Adipose tissue (tissue), 3 donors: Measurements from ENCODE around the gene ARPIN. TPM values are rescaled to one million over a fixed set of nuclear protein-coding genes. Genes with fewer than 3 reads are reported as not detected.
A peak's percentile ranks its signal among the peaks of the same experiment; 100 is the strongest.

Source experiments
- H3K27ac ChIP-seq: one replicate; pipeline ENCODE4 v1.5.1; 2013; ENCODE audit warnings: low read depth, low read length
- whole genome bisulfite sequencing, 3 donors: extraction: QIAGEN DNeasy Blood & Tissue Kit; methylation state at CpG; one replicate each; pipeline ENCODE4 v1.1.7; 2013; 5-methylcytosine and 5-hydroxymethylcytosine counted together
- polyA plus RNA-seq, 3 donors: library from polyadenylated mRNA; stranded (reverse); fragments of 200-250 nt; gene quantifications; one replicate each; pipeline ENCODE4 v1.2.3, GENCODE V29; 2013
- donor health status: healthy with polysubstance abuse.
- donor health status: Bipolar disorder and iron deficiency.
- donor health status: healthy.

Gene ARPIN
- polyA plus RNA-seq, 3 donors: 9.0 to 24.0 (median 18.8) TPM

DNA sequence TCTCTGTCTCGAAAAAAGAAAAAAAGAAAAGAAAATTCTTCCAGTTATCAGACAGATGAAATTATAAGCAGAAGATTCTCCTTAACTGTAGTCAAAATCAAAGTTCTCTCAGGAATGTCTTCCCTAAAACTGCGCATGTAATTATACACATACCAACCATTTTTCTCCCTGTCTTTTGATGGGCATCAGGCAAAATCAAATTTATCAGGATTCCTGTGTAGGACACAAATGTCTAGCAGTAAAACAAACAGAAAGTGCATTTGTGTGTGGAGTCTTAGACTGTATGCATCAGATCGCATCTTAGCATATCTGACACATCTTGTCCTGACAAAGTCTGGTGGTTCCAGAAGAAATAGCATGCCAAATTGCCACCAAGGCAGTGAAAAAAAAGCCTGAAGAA lies 3.9 kb upstream of the ARPIN start:
- 75 to 85% (median 75%) methylated on average over 3 of the region's 3 CpGs for WGBS, 3 donors
- no peak overlapping the region for H3K27ac ChIP-seq

DNA sequence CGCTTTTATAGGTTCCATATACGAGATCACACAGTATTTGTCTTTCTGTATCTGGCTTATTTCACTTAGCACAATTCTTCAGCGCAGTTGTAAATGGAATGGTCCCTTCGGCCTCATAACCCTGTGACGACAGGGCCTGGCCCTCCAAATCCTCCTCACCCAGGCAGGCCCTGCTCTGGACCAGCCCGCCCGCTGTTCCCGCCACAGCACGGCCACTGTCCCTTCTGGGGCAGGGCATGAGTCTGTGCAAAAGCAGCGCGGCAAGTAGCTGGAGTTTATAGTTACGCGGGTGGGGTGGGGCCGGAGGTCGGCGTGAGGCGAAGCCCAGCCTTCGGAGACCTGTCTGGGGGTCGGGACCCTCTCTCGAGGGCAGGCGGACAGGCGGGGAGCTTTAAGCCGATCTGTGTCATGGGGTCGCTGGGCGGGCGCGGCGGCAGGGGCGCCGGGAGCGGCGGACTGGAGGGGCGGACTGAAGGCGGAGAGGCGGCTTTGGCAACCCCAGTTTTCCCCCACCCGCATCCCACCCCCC lies 543 bp downstream of the ARPIN start:
- no peak overlapping the region for H3K27ac ChIP-seq
- WGBS, 3 donors: 2 to 7% (median 4%) methylated on average over 32 to 36 of the region's 36 CpGs

DNA sequence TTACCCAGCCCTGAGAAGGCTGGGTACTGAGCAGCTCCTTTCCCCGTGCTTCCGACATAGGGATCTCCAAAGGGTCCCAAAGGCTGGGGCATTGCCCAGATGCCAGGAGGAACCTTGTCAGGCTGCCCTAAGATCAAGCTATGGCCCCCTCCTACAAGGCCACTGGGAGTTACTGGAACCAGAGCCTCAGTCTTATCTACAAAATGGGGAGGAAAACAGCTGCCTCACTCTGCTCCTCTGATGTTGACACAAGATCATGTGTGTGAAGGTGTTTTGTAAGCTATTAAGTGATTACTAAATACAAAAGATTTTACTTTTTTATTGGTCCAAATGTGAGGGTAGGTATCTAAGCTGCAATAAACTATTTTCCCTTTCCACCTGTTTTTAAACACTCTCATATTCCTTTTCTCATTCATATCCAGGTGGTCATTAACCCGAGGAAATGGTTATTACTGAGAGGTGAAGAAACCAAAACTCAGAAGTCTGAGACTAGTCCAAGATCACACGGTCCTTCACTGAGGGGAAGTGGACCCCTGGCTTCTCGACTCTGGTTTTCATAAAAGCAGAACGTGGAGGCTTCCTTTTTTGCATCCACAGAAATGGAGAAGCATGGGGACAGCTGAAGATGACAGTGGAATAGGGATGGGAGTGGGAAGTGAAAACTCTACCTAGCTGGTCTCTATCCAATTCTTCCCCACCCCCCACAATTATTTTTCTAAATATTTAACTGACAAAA lies 1.7 kb downstream of the ARPIN start:
- 39 to 72% (median 60%) methylated on average over 6 of the region's 6 CpGs for WGBS, 3 donors
- no peak overlapping the region for H3K27ac ChIP-seq

DNA sequence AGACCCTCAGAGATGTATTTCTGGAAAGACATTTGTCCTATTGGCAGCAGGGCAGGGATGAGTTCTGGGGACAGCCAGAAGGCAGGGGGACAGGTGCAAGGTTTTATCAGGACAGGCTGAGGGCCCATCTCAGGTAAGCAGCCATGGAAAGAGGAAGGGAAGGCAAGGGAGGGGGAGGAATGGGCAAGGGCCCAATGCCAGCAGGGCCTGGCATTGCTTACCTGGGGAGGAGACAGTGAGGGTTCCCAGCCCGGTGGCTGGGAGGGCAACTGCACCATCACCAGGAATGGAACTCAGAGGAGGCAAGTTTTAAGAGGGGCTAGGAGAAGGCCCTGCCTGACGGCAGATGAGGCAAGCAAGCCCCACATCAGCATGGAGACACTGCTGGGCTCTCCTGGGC lies 3.1 kb downstream of the ARPIN start:
- no peak overlapping the region for H3K27ac ChIP-seq
- 13 to 94% (median 42%) methylated on average over 1 to 2 of the region's 2 CpGs for WGBS, 3 donors

DNA sequence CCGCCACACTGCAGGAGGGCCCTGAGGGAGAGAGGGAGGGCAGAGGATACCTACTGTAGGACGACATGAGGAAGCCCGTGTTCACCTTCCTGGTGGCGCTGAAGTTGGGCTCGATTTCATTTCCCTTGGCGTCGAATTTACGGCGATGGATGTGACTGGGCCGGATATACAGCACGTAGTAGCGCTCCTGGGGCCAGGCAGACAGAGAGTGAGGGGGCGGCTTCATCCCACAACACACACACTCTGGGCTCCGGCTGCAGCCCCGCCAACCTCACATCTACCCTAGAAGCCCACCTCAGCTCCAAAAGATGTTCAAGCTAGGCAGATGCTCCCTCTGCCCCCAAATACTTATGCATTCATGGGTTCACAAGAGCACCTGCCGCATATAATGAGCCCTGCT lies 4.5 kb downstream of the ARPIN start:
- WGBS, 3 donors: 91 to 93% (median 93%) methylated on average over 16 of the region's 16 CpGs
- H3K27ac ChIP-seq: no peak overlapping the region

DNA sequence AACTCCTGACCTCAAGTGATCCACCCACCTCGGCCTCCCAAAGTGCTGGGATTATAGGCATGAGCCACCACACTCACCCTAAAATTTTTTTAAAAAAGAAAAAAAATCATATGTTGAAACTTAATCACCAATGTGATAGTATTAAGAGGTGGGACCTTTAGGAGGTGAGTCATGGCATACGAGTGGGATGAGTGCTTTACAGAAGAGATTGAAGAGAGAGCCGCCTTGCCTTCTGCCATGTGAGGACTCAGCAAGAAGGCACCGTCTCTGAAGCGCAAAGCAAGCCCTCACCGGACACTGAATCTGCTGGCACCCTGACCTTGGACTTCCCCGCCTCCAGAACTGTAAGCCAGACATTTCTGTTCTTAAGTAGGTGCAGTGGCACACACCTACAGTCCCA lies 5.5 kb downstream of the ARPIN start:
- no peak overlapping the region for H3K27ac ChIP-seq
- WGBS, 3 donors: 82 to 97% (median 92%) methylated on average over 7 of the region's 7 CpGs

DNA sequence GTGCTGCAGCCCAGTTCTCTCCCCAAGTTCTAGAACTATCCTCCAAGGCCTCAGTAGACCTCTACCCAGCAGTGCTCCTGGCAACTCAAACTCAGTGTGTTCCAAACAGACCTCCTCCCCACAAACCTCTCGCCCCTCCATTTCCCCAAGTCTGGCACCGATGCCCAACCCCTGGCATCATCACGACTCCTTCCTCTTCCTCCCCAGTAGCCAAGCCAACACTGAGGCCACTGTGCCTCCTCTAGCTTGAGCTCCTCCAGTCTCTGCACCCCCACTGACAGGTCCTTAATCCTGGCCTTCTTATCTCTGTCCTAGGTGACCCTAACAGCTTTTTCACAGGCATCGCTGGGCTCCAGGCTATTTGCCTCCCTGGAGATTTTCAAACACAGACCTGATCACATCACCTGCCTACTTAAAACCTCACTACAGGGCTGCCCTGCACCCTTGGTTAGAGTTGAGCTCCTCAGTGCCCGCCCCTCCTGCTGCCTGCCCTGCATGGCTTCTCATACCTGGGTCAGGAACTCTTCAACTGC lies 6.8 kb downstream of the ARPIN start:
- no peak overlapping the region for H3K27ac ChIP-seq
- 91 to 95% (median 92%) methylated on average over 5 of the region's 5 CpGs for WGBS, 3 donors

DNA sequence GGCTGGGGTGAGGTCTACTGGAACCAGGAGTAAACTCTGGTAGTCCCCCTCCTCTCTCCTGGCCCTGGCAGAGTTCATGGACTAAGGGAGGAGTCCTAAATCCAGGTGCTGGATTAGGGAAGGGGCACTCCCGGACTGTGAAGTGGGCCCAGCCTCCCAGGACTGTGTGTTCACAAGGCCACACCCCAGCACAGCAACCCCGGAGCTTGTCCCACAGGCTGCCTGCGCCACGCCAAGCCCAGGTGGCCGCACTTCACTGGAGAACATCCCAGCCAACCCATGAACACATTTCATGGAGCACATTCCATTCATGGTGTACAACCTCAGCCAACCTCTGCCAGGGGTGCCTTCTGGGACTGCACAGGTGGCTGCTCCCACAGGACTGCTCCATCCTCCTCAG lies 8.2 kb downstream of the ARPIN start:
- 69 to 92% (median 79%) methylated on average over 5 of the region's 5 CpGs for WGBS, 3 donors
- no peak overlapping the region for H3K27ac ChIP-seq

DNA sequence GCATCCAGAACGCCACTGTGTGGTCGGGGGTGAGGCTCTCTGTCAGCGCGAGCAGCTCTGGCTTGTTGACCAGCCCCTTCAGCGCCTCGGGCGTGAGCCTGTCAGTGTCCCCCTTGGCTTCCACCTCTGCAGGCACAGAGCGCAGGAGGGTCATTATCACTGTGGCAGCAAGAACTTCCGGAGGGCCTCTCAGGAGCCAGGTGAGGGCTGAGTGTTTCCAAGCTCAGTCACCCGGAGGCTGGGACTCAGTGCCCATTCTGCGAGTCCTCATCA lies 9.0 kb downstream of the ARPIN start:
- WGBS, 3 donors: 91 to 96% (median 94%) methylated on average over 11 of the region's 11 CpGs
- H3K27ac ChIP-seq: no peak overlapping the region

DNA sequence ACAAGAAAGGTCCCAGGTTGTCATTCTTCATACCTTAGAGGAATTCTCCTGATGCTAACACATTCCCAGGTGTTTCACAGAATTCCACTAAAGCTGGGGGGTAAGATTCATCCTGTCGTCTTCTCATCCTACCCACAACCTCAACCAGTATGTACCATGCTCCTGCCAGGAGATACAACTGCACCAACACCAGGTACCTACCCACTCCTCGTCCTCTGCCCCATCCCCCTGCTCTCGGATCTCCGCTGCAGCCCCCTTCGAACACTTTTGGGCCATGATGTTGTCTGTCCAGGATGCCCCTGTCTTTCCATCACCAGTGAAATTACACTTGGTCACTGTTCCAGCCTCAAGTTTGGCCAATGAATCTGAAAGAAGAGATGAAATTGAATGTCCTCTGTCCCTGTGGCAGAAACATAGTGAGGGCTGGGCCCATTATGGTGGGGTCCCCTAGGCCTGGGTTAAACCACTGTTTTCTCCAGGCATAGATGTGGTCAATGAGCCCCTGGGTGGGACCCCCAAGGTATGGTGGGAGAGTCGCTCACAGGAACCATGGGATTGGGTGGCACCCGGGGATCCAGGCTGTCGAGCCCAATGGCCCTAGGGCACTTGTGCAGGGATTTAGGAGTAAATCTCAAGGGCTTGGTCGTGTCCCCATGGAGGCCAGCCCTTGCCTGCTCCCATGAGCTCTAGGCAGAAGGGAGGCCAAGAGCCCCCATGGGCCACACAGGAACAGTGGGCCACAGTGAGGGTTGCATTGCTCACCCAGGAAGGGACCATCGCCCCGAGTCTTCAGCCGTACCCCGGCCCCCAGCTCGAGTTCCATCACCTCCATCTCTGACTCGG lies 9.5 kb downstream of the ARPIN start:
- WGBS, 3 donors: 93 to 94% (median 94%) methylated on average over 15 of the region's 15 CpGs
- H3K27ac ChIP-seq: no peak overlapping the region

DNA sequence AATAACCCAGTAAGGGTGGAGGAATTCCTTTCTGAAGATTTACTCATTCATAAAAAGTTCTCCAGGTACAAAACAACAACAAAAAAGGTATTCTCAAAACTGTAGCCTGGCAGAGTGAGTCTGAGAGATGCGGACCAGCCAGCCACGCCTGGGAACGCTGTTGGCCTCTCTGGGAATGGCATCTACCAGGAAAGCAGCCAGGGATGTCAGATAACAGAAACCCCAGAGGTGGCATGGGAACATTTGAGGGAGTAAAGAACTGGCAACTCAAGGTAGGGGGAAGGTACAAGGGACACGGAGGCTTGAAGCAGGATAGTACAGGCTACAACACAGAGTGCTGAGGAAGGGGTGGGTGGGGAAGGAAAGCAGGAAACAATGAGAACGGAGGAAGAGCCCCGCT lies 11.9 kb downstream of the ARPIN start:
- 59 to 83% (median 76%) methylated on average over 6 of the region's 6 CpGs for WGBS, 3 donors
- H3K27ac ChIP-seq: no peak overlapping the region

DNA sequence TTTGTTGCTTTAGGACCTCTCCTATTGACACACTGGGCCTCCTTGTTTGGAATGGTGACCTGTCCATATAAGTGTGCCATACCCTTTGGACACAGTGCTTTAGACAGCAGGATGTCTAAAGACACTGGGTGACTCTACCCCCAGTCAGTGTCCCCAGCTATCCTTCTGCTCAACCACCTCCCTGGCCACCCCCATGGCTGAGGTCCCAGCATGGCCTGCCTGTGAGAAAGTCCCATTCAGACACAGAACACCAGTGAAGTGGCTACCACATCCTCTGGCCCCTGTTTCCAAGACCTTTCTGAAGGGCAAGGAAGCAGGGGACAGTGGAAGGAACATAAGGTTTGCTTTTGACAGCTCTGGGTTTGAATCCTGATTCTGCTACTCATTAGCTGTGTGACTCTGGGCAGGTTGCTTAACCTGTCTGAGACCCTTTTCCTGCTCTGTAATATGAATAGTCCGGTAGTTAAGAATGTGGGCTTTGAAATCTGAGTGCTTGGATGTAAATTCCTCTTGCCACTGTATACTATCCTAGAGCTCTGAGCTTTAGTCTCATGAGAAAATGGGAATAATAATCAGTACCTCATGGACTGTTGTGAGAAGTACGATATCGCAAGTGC lies 12.7 kb downstream of the ARPIN start:
- WGBS, 3 donors: 88 to 92% (median 89%) methylated on average over 3 of the region's 3 CpGs

DNA sequence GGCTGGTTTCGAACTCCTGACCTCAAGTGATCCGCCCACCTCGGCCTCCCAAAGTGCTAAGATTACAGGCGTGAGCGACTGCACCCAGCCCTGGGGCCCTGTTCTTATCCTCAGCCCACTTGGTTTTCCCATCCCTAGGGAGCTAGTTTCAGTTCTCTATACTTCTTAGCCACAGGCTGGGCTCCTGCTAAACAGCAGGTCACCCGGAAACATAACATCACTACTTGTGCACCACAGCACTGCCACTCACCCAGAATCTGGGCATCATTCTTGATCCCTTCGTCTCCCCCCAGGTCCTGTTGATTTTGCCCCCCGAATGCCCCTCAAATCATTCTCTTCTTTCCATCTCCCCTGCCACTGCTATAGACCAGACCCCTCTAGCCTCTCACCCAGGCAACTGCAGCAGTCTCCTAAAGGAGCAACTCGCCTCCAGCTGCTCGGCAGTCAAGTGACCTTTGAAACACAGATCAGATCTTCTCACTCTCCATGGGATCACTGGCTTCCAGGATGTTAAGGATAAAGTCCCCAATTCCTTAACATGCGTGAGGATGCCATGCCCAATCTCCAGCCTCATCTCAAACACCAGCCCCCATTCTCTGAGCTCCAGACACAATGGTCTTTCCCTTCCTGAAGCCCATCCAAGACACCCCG lies 13.3 kb downstream of the ARPIN start:
- H3K27ac ChIP-seq: no peak overlapping the region
- 81 to 84% (median 82%) methylated on average over 12 of the region's 12 CpGs for WGBS, 3 donors

More for the DNA sequence above, 12.7 kb downstream of the ARPIN start:
- no peak overlapping the region for H3K27ac ChIP-seq

DNA sequence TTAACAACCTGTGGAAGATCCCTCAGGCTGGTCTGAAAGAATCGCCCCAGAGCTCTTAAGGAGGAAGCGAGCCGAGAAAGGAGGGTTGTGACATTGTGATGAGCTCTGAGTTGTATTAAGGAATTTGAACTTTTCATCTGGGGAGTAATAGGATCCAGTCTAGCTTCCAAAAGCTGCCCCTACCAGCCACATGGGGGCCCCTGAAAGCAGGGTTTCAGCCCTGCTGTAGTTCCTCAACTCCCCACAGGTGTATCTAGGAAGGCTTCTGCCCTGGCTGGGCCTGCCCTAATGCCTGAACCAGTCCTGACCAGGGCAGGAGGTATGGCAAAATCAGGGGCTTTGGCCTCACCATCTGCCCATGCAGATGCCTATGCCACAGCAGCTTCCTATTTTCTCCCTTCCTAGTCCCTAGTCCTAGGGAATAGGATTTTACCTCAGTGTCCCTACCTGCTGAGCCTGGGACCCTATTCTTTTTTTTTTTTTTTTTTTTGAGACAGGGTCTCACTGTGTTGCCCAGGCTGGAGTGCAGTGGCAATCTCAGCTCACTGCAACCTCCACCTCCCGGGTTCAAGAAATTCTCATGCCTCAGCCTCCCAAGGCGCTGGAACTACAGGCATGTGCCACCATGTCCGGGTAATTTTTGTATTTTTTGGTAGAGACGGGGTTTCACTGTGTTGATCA lies 14.0 kb downstream of the ARPIN start:
- H3K27ac ChIP-seq: no peak overlapping the region
- WGBS, 3 donors: 84 to 88% (median 86%) methylated on average over 7 of the region's 7 CpGs

DNA sequence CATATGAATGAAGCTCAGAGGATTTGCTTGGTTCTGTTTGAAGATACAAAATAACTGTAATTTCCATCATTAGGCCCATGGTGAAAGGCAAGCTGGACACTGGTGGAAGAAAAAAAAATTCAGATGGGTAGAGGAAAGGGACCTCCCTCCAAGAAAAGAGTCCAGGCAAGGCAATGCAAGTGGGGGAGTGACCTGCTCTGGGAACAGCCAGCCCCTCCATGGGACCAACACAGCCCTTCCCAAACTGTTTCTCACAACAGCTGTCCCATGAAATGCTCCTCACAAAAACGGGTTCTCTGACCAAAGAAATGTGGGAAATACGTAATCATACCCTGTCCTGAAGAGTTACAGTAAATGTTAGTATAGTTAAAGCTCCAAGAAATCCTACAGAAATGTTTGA lies 14.6 kb downstream of the ARPIN start:
- 79 to 81% (median 80%) methylated on average over 2 of the region's 2 CpGs for WGBS, 3 donors

DNA sequence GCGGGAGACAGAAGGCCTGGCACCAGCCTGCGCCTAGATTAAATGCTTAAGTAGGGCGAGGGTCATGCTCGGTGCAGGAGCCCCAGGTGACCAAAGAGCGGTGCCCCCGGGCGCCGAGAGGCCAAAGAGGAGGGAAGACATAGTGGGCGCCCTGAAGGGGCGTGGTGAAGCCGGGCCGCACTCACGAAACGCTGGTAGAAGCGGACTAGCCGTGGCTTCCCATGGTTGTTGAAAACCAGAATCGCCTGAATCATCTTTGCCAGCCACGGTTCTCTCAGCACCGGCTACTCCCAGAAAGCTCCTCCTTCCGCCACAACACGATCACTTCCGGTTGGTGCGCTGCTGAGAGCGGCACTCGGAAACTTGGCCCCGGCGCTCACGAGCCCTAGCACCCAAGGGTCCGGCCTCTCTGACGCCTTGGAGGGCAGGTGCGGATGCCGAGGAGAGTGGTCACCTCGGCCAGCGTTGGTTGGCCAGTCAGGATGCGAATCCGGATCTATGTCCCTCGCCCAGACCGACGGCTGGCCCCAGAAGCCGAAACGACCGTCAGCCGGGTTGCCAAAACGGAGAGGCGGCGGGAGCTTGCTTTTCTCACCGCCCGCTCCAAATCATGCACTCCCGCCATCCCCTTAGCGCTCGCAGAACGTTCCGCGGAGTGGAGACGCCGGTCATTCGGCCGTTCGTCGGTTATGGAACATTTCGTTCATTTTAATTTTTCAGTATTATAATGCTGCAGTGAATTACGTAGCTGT lies 18.9 kb downstream of the ARPIN start, which contains the start of gene AP3S2:
Gene AP3S2, minus strand, starts transcription at position 299 of the 752 bp plus-strand sequence. Its CDS starts 45 bp downstream, at position 254.
- WGBS, 3 donors: 0% methylated on average over 61 to 62 of the region's 62 CpGs
- peak within 1 kb of the TSS; percentile 80 for H3K27ac ChIP-seq

More for the DNA sequence above, 14.6 kb downstream of the ARPIN start:
- no peak overlapping the region for H3K27ac ChIP-seq

DNA sequence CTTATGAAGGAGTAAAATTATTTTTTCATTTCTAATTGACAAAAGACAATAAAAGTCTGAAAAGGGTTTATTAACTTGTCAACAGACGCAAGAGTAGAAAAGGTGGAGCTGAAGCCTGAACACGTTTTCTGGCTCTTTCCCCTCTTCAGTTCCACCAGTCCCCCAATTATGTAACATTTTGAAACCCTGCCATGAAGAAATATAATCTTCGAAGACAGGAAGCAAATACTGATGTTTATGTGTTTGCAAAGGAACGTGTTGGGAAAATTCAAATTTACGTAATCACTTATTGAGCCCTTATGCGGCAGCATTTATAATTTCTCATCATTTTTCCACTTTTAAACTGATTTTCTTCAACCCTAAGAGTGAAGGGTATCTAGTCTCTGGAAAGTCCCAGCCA lies 19.7 kb downstream of the ARPIN start:
- WGBS, 3 donors: 8 to 10% (median 8%) methylated on average over 6 of the region's 6 CpGs
- H3K27ac ChIP-seq: no peak overlapping the region
